Suprapubic skin (tissue), 4 donors: ENCODE data around the gene ZDHHC1. TPM values are rescaled to one million over a fixed set of nuclear protein-coding genes. Genes with fewer than 3 reads are reported as not detected.

Experiments used
- DNase-seq, 2 donors: peaks; one replicate each; pipeline ENCODE4 v3.0.0-alpha.2; 2019; ENCODE audit warnings: low spot score in 2 of 2
- H3K27ac ChIP-seq: fragments of 200-600 bp; sonication (generic); one replicate; pipeline ENCODE4 v1.5.1; 2019
- H3K27me3 ChIP-seq: fragments of 200-600 bp; sonication (generic); one replicate; pipeline ENCODE4 v1.5.1; 2019
- H3K36me3 ChIP-seq: fragments of 200-600 bp; sonication (generic); one replicate; pipeline ENCODE4 v1.5.1; 2019
- H3K4me1 ChIP-seq: fragments of 200-600 bp; sonication (generic); one replicate; pipeline ENCODE4 v1.5.1; 2019
- H3K4me3 ChIP-seq: fragments of 200-600 bp; sonication (generic); one replicate; pipeline ENCODE4 v1.5.1; 2019; ENCODE audit warnings: mild to moderate bottlenecking
- H3K9me3 ChIP-seq: fragments of 200-600 bp; sonication (generic); one replicate; pipeline ENCODE4 v1.5.1; 2019
- CTCF ChIP-seq, 2 donors: fragments of 200-600 bp in 1 of 2; fragments of 450-650 bp in 1 of 2; sonication (generic) in 1 of 2; IDR thresholded peaks; one replicate each; pipeline ENCODE4 v1.5.1; 2016 to 2019; ENCODE audit warnings: antibody characterized with exemption in 2 of 2, mild to moderate bottlenecking in 1 of 2, moderate library complexity in 1 of 2
- EP300 ChIP-seq: sonication (generic); formaldehyde crosslinking; IDR thresholded peaks from one replicate; pipeline ENCODE4 v1.6.1; 2017; ENCODE audit warnings: antibody characterized with exemption
- POLR2A ChIP-seq, 2 donors: fragments of 450-650 bp; IDR thresholded peaks; one replicate each; pipeline ENCODE4 v1.6.1; 2017; ENCODE audit warnings: antibody characterized with exemption in 2 of 2, mild to moderate bottlenecking in 2 of 2, moderate library complexity in 2 of 2
- POLR2AphosphoS5 ChIP-seq, 3 donors: sonication (generic); formaldehyde crosslinking; IDR thresholded peaks; one replicate each; pipeline ENCODE4 v1.6.1; 2017; ENCODE audit warnings: antibody characterized with exemption in 3 of 3
- WGBS: methylation state at CpG from one replicate; pipeline ENCODE4 v1.1.5; 2018; 5-methylcytosine and 5-hydroxymethylcytosine counted together
- total RNA-seq, 4 donors: library from RNA; depleted of rRNA; stranded (reverse); fragments of >200 nt; gene quantifications; one replicate each; pipeline ENCODE4 v1.1.0, GENCODE V29; 2016

The ZDHHC1 gene
- total RNA-seq, 4 donors from 2014 or later = 14.0 to 31.0 (median 23.8) TPM

- no peak for DNase-seq
- Histone ChIP-seq H3K4me3 (no peak overlapping the region), H3K27ac (no peak overlapping the region), H3K4me1 (no peaks in the 10 kb centered on the region), H3K36me3 (no peaks in the 10 kb centered on the region), H3K27me3 (no peaks in the 10 kb centered on the region), H3K9me3 (no peaks in the 10 kb centered on the region)
- 48% methylated on average over 1 of the region's 1 CpG for WGBS
- TF ChIP-seq CTCF (IDR thresholded peaks at IDR 0.05) (no peak), EP300 (no peak), POLR2A (IDR thresholded peaks at IDR 0.05) (no peak), POLR2AphosphoS5 (IDR thresholded peaks at IDR 0.05) (no peak)
Observed at GRCh38 chr16:67345401-67345800, 70.9 kb downstream of the ZDHHC1 start.

Other genes with a start within 250 kb of the ZDHHC1 start
- 100 to 1,000 TPM in 2 of 4 donors, 10 to 100 TPM in 2; 64.3 to 116 (median 90.5) TPM for gene NOL3, start 245.9 kb downstream of the ZDHHC1 start, total RNA-seq
- 10 to 100 TPM; 14.2 to 30.0 (median 17.3) TPM for gene MATCAP1, start 232.5 kb downstream of the ZDHHC1 start, total RNA-seq
- gene EXOC3L1, start 226.3 kb downstream of the ZDHHC1 start, total RNA-seq = 1 to 10 TPM in 3 of 4 donors, under 1 TPM in 1; 0.45 to 2.0 (median 1.9) TPM
- gene E2F4, start 224.3 kb downstream of the ZDHHC1 start, total RNA-seq = 100 to 1,000 TPM in 1 of 4 donors, 10 to 100 TPM in 3; 92.6 to 106 (median 96.8) TPM
- gene ELMO3, start 217.3 kb downstream of the ZDHHC1 start, total RNA-seq = 10 to 100 TPM; 48.0 to 77.6 (median 56.7) TPM
- 10 to 100 TPM; 32.8 to 46.8 (median 40.0) TPM for gene TMEM208, start 189.3 kb downstream of the ZDHHC1 start, total RNA-seq
- 10 to 100 TPM in 3 of 4 donors, 1 to 10 TPM in 1; 7.7 to 28.8 (median 15.3) TPM for gene FHOD1, start 169.0 kb downstream of the ZDHHC1 start, total RNA-seq
- under 1 TPM; 0.26 to 0.64 (median 0.43) TPM for gene SLC9A5, start 167.5 kb downstream of the ZDHHC1 start, total RNA-seq
- 10 to 100 TPM; 13.8 to 36.8 (median 26.9) TPM for gene PLEKHG4, start 136.9 kb downstream of the ZDHHC1 start, total RNA-seq
- under 1 TPM in 1 of 4 donors, not detected in 3; 0.25 TPM for gene KCTD19, start 89.7 kb downstream of the ZDHHC1 start, total RNA-seq
- gene LRRC36, start 89.7 kb downstream of the ZDHHC1 start, total RNA-seq = under 1 TPM in 2 of 4 donors, not detected in 2; 0.42 to 0.56 TPM
- 100 to 1,000 TPM in 3 of 4 donors, 10 to 100 TPM in 1; 47.6 to 182 (median 121) TPM for gene TPPP3, start 23.0 kb downstream of the ZDHHC1 start, total RNA-seq
- gene HSD11B2, start 14.6 kb upstream of the ZDHHC1 start, total RNA-seq = 100 to 1,000 TPM in 1 of 4 donors, 10 to 100 TPM in 3; 45.6 to 164 (median 69.1) TPM
- gene ATP6V0D1, start 64.7 kb upstream of the ZDHHC1 start, total RNA-seq = 100 to 1,000 TPM in 3 of 4 donors, 10 to 100 TPM in 1; 90.0 to 134 (median 110) TPM
- not detected for gene AGRP, start 67.1 kb upstream of the ZDHHC1 start, total RNA-seq
- gene RIPOR1, start 112.4 kb upstream of the ZDHHC1 start, total RNA-seq = 10 to 100 TPM; 20.6 to 41.5 (median 28.3) TPM
- gene CTCF, start 146.0 kb upstream of the ZDHHC1 start, total RNA-seq = 10 to 100 TPM; 36.2 to 50.1 (median 46.9) TPM
- 1 to 10 TPM in 1 of 4 donors, under 1 TPM in 3; 0.19 to 2.3 (median 0.51) TPM for gene CARMIL2, start 228.7 kb upstream of the ZDHHC1 start, total RNA-seq
- gene ACD, start 243.8 kb upstream of the ZDHHC1 start, total RNA-seq = 10 to 100 TPM; 17.6 to 33.9 (median 22.3) TPM
- 1 to 10 TPM; 2.3 to 4.3 (median 3.4) TPM for gene PARD6A, start 244.5 kb upstream of the ZDHHC1 start, total RNA-seq